OCI-LY7 (cell line): ENCODE results near the gene MPPED2.

Source experiments
- CTCF ChIP-seq: fragments of 200-600 bp; sonication (generic); conservative IDR thresholded peaks from 2 replicates; pipeline ENCODE4 v1.5.1; 2014; ENCODE audit warnings: mild to moderate bottlenecking, antibody characterized with exemption, low read length, moderate library complexity, mixed read lengths
- EZH2phosphoT487 ChIP-seq: fragments of 200-600 bp; sonication (generic); IDR thresholded peaks from 2 replicates; pipeline ENCODE4 v1.6.1; 2018; ENCODE audit warnings: low read depth, borderline replicate concordance, mild to moderate bottlenecking, mixed run types, antibody characterized with exemption, low read length, moderate library complexity, mixed read lengths

GRCh38 chr11:30559004-30559403 lies 27.1 kb downstream of the MPPED2 start:
- TF ChIP-seq CTCF (no peak), EZH2phosphoT487 (no peak)
